SJSA1 (cell line): Measurements from ENCODE around the gene FIS1. TPM values are rescaled to one million over a fixed set of nuclear protein-coding genes. Genes with fewer than 3 reads are reported as not detected.
A peak's percentile ranks its signal among the peaks of the same experiment; 100 is the strongest.

ENCODE experiments used
- DNase-seq, 2 experiments: peaks; one replicate each; pipeline ENCODE4 v3.0.0-alpha.2; 2015 to 2020; ENCODE audit warnings: low spot score in 2 of 2, low read depth in 1 of 2
- H3K27ac ChIP-seq: fragments of 250-450 bp; sonication (Bioruptor Pico); 2 replicates; pipeline ENCODE4 v1.5.1; 2020; ENCODE audit warnings: mild to moderate bottlenecking, moderate library complexity
- H3K27me3 ChIP-seq: fragments of 250-450 bp; sonication (Bioruptor Pico); replicated peaks from 2 replicates; pipeline ENCODE4 v1.5.1; 2020; ENCODE audit warnings: mild to moderate bottlenecking, moderate library complexity
- H3K36me3 ChIP-seq: fragments of 250-450 bp; sonication (Bioruptor Pico); 2 replicates; pipeline ENCODE4 v1.5.1; 2020; ENCODE audit warnings: mild to moderate bottlenecking
- H3K4me1 ChIP-seq: fragments of 250-450 bp; sonication (Bioruptor Pico); replicated peaks from 2 replicates; pipeline ENCODE4 v1.6.1; 2021; ENCODE audit warnings: mild to moderate bottlenecking
- H3K4me3 ChIP-seq: fragments of 250-450 bp; sonication (Bioruptor Pico); 2 replicates; pipeline ENCODE4 v1.5.1; 2020; ENCODE audit warnings: mild to moderate bottlenecking
- H3K9me3 ChIP-seq: fragments of 250-450 bp; sonication (Bioruptor Pico); replicated peaks from 2 replicates; pipeline ENCODE4 v1.5.1; 2020; ENCODE audit warnings: mild to moderate bottlenecking
- total RNA-seq: library from RNA; depleted of rRNA; stranded (reverse); fragments of >200 nt; shearing (Covaris generic); gene quantifications from 2 replicates; pipeline ENCODE4 v1.2.3, GENCODE V29; 2014

The FIS1 gene
- total RNA-seq, 1 experiment from 2014 or later: 132 TPM

DNA sequence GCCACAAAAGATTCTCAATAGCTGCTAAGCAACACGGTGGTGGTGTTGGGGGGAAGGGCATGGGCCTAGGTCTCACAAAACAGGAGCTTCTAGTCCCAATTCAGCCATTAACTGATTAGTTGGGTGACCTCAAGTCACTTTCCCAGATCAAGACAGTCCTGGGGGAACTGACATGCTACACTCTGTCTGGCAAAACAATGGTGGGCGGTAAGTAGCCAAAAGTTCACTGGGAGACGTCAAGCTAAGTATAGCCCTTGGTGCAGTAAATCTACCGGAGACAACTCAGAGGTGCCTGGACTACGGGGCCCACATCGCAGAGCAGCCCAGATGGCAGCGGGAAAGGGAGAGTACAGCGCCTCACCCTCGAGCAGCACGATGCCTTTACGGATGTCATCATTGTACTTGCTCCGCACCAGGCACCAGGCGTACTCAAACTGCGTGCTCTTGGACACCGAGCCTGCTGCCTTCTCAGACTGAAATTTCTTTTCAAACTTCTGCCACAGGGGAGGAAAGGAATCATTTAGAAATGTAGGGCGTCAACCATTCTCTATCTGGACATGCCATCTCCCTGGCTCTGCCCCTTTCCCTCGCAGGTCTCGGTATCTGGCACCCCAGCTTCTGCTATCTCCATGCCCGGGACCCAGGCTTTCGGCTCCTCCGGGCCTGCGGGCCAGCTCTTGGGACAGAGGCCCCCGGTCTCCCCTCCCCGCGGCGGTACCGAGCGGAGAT is 1.1 kb downstream of the FIS1 start:
- Histone ChIP-seq H3K27ac (no peak overlapping the region; the same call in 1 of the 2 replicates), H3K4me3 (peak overlapping the region; percentile 74), H3K36me3 (peaks cover 58% of the 10 kb centered on the region), H3K4me1 (peaks cover 14% of the 10 kb centered on the region), H3K27me3 (no peaks in the 10 kb centered on the region), H3K9me3 (no peaks in the 10 kb centered on the region)
- no peak for DNase-seq

DNA sequence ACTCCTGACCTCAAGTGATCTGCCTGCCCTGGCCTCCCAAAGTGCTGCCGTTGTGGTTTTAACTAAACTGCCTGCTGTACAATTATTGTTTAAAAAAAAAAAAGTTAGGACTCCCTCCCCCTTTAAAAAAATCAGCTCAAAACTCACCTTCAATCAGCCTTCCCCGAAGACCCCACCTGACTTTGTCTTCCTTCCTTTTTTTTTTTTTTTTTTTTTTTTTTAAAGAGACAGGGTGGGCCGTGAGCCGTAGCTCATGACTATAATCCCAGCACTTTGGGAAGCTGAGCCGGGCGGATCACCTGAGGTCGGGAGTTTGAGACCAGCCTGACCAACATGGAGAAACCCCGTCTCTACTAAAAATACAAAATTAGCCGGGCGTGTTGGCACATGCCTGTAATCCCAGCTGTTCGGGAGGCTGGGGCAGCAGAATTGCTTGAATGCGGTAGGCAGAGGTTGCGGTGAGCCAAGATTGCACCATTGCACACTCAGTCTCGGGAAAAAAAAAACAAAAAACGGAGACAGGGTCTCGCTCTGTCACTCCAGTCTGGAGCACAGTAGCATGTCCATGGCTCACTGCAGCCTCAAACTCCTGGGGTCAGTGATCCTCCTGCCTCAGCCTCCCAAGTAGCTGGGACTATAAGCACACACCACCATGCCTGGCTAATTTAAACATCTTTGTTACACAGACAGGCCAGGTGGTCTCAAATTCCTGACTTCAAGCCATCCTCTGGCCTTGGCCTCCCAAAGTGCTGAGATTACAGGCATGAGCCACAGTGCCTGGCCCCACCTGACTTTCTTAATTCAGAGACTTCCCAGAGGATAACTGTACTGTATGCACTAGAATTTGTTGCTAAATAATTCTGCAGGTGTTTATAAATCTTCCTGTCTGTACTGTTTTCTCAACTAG is 3.2 kb downstream of the FIS1 start:
- Histone ChIP-seq H3K9me3 (no peaks in the 10 kb centered on the region), H3K27me3 (no peaks in the 10 kb centered on the region), H3K4me1 (peaks cover 14% of the 10 kb centered on the region), H3K27ac (no peak overlapping the region), H3K36me3 (peaks cover 57% of the 10 kb centered on the region), H3K4me3 (no peak overlapping the region)
- no peak for DNase-seq

DNA sequence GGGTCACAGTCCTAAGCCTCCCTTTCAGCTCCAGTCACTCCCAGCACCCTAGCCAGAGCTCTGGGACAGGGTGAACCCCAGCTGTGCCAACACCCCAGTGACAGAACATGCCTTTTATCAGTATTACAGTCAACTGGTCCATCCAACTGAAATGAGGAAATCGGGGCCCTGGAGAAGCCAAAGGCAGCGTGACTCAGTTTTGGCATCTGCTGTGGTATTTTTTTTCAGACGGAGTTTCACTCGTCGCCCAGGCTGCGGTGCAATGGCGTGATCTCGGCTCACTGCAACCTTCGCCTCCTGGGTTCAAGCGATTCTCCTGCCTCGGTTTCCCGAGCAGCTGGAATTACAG is 3.9 kb downstream of the FIS1 start:
- Histone ChIP-seq H3K36me3 (peaks cover 56% of the 10 kb centered on the region), H3K4me3 (no peak overlapping the region), H3K9me3 (no peaks in the 10 kb centered on the region), H3K27me3 (no peaks in the 10 kb centered on the region), H3K4me1 (peaks cover 14% of the 10 kb centered on the region), H3K27ac (no peak overlapping the region)
- no peak for DNase-seq

DNA sequence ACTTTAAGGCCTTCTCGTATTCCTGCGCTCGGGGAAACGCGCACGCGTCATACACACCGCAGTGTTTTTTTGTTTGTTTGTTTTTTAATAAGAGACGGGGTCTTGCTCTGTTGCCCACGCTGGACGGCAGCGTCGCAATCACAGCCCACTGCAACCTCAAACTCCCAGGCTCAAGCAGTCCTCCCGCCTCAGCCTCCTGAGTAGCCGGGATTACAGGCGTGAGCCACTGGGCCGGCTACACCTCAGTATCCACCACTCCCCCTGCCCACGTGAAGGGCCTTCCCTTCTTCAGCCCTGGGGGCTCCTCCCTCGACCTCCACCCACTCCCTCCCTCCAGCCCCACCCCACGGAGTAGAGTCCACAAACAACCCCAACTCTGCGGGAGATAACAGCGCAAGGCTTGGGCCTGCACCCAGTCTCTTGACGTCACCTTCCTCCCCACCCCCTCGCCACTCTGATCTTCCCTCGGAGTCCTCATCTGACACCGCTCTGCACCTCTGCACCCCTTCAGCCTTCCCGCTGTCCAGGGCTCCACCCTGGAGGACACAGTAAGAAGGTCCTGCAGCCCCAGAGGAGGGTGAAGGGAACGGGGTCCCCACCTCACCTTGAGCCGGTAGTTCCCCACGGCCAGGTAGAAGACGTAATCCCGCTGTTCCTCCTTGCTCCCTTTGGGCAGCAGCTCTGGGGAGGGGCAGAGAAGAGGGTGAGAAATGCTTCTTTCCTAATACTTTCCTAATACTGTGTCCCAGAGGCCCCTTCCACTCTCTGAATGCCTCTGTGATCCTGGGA is 4.5 kb downstream of the FIS1 start:
- H3K9me3 ChIP-seq: no peaks in the 10 kb centered on the region
- no peak overlapping the region for H3K27ac ChIP-seq
- no peaks in the 10 kb centered on the region for H3K27me3 ChIP-seq
- H3K36me3 ChIP-seq: peaks cover 50% of the 10 kb centered on the region
- no peak for DNase-seq
- peaks cover 14% of the 10 kb centered on the region for H3K4me1 ChIP-seq
- H3K4me3 ChIP-seq: no peak overlapping the region

DNA sequence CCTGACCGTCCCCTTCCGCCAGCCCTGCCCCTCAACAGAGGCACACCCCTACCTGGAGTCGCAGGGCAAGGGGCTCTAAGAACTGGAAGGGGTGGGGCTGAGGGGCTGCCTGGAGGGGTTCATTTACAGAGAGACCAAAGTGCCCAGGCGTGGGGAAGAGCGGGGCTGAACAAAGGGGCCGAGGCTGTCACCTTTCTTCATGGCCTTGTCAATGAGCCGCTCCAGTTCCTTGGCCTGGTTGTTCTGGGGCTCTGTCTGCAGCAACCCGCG is 5.0 kb downstream of the FIS1 start:
- H3K4me1 ChIP-seq: peaks cover 9% of the 10 kb centered on the region
- peaks cover 45% of the 10 kb centered on the region for H3K36me3 ChIP-seq
- H3K9me3 ChIP-seq: no peaks in the 10 kb centered on the region
- no peak overlapping the region for H3K4me3 ChIP-seq
- no peak overlapping the region for H3K27ac ChIP-seq
- no peak for DNase-seq
- no peaks in the 10 kb centered on the region for H3K27me3 ChIP-seq

DNA sequence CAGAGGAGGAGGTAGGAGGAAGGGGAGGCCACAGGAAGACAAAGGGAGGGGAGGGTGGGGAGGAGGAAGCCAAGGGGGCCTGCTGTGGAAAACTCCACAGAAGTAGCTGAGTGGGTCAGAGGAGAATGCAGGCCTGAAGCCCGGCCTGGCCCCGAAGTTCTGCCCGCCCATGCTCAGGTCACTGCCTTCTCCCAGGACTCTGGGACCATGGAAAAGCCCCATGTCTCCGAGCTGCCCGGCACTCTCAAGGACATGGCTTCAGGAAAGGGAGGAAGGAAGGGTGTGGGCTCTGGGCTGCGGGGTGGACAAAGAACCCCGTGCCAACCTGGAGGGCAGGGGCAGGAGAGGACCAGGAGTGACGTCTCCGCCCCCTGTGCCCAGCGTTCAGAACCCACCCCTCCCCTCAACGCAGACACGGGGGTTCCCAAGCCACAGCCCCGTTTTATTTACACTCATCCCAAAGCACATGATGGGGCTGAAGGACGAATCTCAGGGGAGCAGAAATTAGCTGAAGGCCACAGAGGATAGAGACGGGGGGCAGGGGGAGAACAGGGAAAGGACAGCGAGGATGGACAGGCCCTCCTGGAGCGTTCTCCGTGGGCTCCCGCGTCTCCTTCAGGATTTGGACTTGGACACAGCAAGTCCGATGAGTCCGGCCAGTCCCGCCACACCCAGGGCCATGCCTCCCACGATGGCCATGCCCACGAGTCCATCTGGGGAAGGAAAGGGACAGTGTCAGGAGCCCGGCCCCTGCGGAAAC is 5.5 kb downstream of the FIS1 start:
- Histone ChIP-seq H3K4me3 (no peak overlapping the region), H3K27me3 (no peaks in the 10 kb centered on the region), H3K4me1 (peaks cover 8% of the 10 kb centered on the region), H3K9me3 (no peaks in the 10 kb centered on the region), H3K36me3 (peaks cover 43% of the 10 kb centered on the region), H3K27ac (no peak overlapping the region)
- no peak for DNase-seq

DNA sequence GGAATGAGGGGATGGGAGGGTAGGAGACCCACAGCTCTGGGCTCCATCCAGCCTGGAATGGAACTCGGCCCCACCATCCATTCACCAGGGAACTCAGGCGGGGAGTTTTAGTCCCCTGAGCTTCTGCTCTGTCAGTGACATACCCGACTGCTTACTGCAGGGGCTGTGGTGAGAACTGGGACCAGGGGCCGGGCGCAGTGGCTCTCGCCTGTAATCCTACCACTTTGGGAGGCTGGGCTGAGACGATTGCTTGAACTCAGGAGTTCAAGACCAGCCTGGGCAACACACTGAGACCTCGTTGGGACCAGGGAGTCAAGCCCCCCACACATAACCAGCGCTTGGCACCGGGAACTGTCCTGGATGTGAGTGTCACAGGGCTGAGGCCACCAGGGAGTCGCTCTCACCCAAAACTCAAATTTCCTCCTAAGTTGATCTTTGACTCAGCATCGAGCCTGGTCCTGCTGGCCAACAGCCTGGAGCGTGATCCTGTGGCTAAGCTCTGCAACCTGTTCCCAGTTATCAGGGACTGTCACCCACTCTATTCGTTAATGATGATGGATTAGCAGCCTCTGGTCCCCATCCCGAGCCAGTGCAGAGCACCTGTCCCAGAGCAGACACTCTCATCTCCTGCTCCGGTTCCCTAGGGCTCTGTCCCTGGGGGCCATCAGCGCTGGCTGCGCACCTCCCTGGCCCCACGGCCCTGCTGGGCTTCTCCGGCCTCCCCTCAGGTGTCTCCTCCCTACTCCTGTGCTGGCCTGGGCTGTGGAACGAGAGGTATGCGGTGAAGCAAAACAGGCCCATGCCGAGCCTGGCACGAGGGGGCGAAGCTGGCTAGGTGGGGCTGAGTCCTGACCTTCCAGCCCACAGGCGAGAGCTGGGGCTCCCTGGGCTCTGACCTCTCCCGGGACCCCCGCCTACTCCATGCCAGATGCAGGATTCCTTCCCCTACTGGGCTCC is 6.4 kb downstream of the FIS1 start:
- no peak overlapping the region for H3K4me3 ChIP-seq
- no peak for DNase-seq
- H3K27me3 ChIP-seq: no peaks in the 10 kb centered on the region
- no peak overlapping the region for H3K27ac ChIP-seq
- peaks cover 2% of the 10 kb centered on the region for H3K4me1 ChIP-seq
- peaks cover 39% of the 10 kb centered on the region for H3K36me3 ChIP-seq
- H3K9me3 ChIP-seq: no peaks in the 10 kb centered on the region

DNA sequence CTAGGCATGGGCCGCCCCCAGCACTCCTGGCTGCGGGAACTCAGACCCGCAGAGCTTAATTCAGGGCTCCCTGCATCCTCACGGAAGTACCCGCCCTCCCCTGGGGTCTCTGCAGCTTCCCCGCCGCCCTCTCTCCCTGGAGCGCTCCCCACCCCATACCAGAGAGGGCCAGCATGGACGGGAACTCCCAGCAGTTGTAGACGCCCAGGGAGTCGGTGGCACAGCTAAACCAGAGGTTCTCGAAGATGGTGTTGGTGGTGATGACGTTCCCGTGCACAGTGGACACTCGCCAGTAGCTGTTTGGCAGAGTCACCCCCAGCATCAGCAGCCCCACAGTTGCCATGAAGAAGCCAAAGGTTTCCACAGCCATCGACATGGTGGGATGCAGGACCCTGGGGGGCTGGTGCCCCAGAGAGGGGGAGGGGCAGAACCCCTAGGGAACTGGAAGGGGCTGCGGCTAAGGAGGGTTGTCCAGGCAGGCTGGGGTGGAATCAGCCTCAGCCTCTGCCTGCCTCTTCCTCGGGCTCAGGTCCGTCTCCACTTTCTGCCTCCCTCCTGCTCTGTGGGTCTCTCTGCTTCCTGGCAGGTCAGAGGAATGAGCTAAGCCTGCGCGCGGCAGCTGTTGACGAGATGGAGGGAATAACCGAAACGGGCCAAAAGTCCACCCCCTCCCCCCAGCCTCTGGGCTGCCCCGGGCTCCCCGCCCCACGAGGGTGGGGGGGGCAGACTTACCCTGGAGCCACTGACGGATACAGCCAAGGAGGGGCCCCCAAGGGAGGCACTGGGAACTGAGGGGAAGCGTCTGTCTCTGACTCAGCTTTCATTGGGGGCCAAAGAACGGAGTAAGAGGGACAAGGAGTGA is 7.4 kb downstream of the FIS1 start, which contains the start of gene CLDN15:
CLDN15 (minus strand) TSS at position 597 of the 862 bp plus-strand sequence; CDS start at position 376, 221 bp downstream.
- no peak for DNase-seq
- Histone ChIP-seq H3K4me1 (no peaks in the 10 kb centered on the region), H3K27ac (no peak within 1 kb of the TSS), H3K9me3 (no peaks in the 10 kb centered on the region), H3K4me3 (no peak within 1 kb of the TSS), H3K27me3 (no peaks in the 10 kb centered on the region), H3K36me3 (peaks cover 29% of the 10 kb centered on the region)

DNA sequence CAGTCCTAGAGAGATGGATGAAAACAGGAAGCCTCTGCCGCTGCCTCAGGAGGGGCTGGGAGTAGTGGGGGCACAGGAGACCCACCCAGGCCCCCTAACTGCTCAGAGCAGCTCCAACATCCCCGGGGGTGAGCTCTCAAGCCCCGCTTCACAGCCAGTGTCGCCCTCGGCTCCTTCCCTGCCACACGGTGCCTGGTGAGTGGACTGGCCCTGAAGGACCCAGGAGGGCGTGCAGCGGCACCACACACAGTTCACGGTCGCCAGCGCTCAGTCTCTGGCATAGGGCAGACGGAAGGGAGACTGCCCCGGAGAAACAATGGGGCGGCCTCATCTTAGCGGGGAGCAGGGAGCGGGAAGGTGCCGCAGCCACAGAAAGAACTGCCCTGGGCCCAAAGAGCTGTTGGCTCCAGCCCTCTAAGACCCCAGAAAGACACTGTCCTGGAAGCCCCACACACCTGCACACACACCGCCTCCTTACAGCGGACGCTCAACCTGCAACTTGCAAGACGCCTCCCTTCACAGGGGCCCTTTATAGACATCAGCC is 8.5 kb downstream of the FIS1 start:
- Histone ChIP-seq H3K4me1 (no peaks in the 10 kb centered on the region), H3K27ac (no peak overlapping the region), H3K27me3 (no peaks in the 10 kb centered on the region)

DNA sequence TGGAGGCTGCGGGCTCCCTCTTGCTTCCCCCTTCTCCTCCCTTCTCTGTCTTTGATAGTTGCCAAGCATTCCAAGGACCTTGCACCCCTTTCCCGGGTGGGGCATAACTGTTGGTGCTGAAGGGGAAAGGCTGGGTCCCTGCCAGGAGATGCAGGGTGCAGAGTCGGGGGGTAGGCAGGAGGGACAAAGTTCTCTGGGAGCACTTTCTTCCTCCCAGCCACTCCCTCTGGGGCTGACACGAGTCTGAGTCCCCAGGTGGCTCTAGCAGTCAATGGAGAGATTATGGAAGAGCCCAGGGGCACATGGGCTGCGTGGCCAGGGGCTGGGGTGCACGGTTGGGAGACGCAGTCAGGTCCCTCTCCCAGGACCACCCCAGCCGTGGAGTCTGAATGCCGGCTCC is 9.4 kb downstream of the FIS1 start:
- Histone ChIP-seq H3K4me3 (no peak overlapping the region), H3K9me3 (no peaks in the 10 kb centered on the region), H3K27ac (no peak overlapping the region), H3K4me1 (no peaks in the 10 kb centered on the region), H3K27me3 (no peaks in the 10 kb centered on the region), H3K36me3 (peaks cover 22% of the 10 kb centered on the region)
- no peak for DNase-seq

More for the DNA sequence above, 8.5 kb downstream of the FIS1 start:
- Histone ChIP-seq H3K9me3 (no peaks in the 10 kb centered on the region), H3K36me3 (peaks cover 29% of the 10 kb centered on the region), H3K4me3 (no peak overlapping the region)
- DNase-seq: no peak

DNA sequence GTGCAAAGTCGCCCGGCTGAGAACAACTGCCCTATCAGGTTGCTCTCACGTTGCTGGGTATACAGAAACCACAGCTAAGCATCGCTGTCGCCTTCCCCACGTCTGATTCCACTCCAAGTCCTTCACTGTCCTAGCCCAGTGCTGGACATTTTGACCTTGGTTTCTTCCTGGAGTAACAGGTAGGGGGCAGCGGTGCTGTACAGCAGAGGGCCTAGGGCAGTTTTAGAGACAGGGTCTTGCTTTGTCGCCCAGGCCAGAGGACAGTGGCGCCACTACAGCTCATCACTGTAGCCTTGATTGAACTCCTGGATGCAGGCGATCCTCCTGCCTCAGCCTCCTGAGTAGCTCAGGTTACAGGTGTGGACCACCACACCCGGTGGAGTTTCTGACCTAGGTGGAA is 9.8 kb downstream of the FIS1 start:
- Histone ChIP-seq H3K4me1 (no peaks in the 10 kb centered on the region), H3K27me3 (no peaks in the 10 kb centered on the region), H3K36me3 (peaks cover 17% of the 10 kb centered on the region), H3K27ac (no peak overlapping the region), H3K9me3 (no peaks in the 10 kb centered on the region), H3K4me3 (no peak overlapping the region)
- DNase-seq: no peak

DNA sequence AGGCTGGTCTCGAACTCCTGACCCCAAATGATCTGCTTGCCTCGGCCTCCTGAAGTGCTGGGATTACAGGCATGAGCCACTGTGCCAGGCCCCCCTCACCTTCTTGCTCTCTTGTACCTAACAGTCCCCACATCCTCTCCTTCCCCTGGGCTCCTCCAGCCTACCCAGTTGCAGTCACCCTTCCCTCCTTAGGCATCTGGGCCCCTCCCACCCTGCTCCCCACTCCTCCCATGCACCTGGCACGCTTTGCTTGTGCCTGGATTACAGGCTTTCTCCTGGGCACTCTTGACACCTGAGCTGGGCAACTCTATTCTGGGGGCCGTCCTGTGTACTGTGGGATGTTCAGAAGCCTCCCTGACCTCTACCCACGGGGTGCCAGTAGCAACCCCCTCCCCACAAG is 10.2 kb downstream of the FIS1 start:
- H3K9me3 ChIP-seq: no peaks in the 10 kb centered on the region
- H3K4me1 ChIP-seq: no peaks in the 10 kb centered on the region
- DNase-seq: no peak
- H3K4me3 ChIP-seq: no peak overlapping the region
- no peak overlapping the region for H3K27ac ChIP-seq
- no peaks in the 10 kb centered on the region for H3K27me3 ChIP-seq
- peaks cover 13% of the 10 kb centered on the region for H3K36me3 ChIP-seq
